MM.1S (cell line): ENCODE data around the gene ACOT9.
A peak's percentile ranks its signal among the peaks of the same experiment; 100 is the strongest.

Experiments used
- DNase-seq: peaks from one replicate; pipeline ENCODE4 v3.0.0-alpha.2; 2015
- H2AFZ ChIP-seq: fragments of 300-600 bp; sonication (generic); 2 replicates; pipeline ENCODE4 v1.6.0; 2016; ENCODE audit warnings: antibody characterized with exemption, low read length
- H3F3A ChIP-seq: fragments of 300-600 bp; sonication (generic); 2 replicates; pipeline ENCODE4 v1.6.1; 2016; ENCODE audit warnings: mild to moderate bottlenecking, antibody characterized with exemption, low read length, moderate library complexity, mixed read lengths; ENCODE audit not compliant: insufficient read depth
- H3K27ac ChIP-seq: fragments of 300-600 bp; sonication (generic); 2 replicates; pipeline ENCODE4 v1.5.1; 2016; ENCODE audit warnings: mild to moderate bottlenecking, low read length
- H3K27me3 ChIP-seq: fragments of 300-600 bp; sonication (generic); replicated peaks from 2 replicates; pipeline ENCODE4 v1.6.0; 2016; ENCODE audit warnings: low read length; ENCODE audit not compliant: insufficient read depth
- H3K36me3 ChIP-seq: fragments of 300-600 bp; sonication (generic); replicated peaks from 2 replicates; pipeline ENCODE4 v1.6.1; 2016; ENCODE audit warnings: mild to moderate bottlenecking, low read length, mixed read lengths; ENCODE audit not compliant: insufficient read depth
- H3K4me1 ChIP-seq: fragments of 300-600 bp; sonication (generic); 2 replicates; pipeline ENCODE4 v1.6.1; 2016; ENCODE audit warnings: low read length, mixed read lengths
- H3K4me2 ChIP-seq: fragments of 300-600 bp; sonication (generic); 2 replicates; pipeline ENCODE4 v1.6.0; 2016; ENCODE audit warnings: low read depth, low read length
- H3K4me3 ChIP-seq: fragments of 300-600 bp; sonication (generic); 2 replicates; pipeline ENCODE4 v1.5.1; 2016; ENCODE audit warnings: low read length, mixed read lengths
- H3K79me2 ChIP-seq: fragments of 300-600 bp; sonication (generic); 2 replicates; pipeline ENCODE4 v1.6.1; 2016; ENCODE audit warnings: mixed run types, low read length, mixed read lengths
- H3K9ac ChIP-seq: fragments of 300-600 bp; sonication (generic); 2 replicates; pipeline ENCODE4 v1.6.1; 2016; ENCODE audit warnings: low read length, mixed read lengths
- H3K9me2 ChIP-seq: fragments of 300-600 bp; sonication (generic); replicated peaks from 2 replicates; pipeline ENCODE4 v1.6.1; 2016; ENCODE audit warnings: mild to moderate bottlenecking, low read length, mixed read lengths; ENCODE audit not compliant: insufficient read depth
- H3K9me3 ChIP-seq: fragments of 300-600 bp; sonication (generic); replicated peaks from 2 replicates; pipeline ENCODE4 v1.6.1; 2016; ENCODE audit warnings: mild to moderate bottlenecking, low read length, mixed read lengths; ENCODE audit not compliant: insufficient read depth
- H4K20me1 ChIP-seq: fragments of 300-600 bp; sonication (generic); 2 replicates; pipeline ENCODE4 v1.6.1; 2016; ENCODE audit warnings: mild to moderate bottlenecking, low read length, moderate library complexity, mixed read lengths; ENCODE audit not compliant: insufficient read depth
- EZH2 ChIP-seq: fragments of 300-600 bp; sonication (generic); optimal IDR thresholded peaks from 2 replicates; pipeline ENCODE3; 2017; ENCODE audit warnings: low read depth, mild to moderate bottlenecking, antibody characterized with exemption, low read length, mixed read lengths
- EZH2phosphoT487 ChIP-seq: fragments of 300-600 bp; sonication (generic); IDR thresholded peaks from 2 replicates; pipeline ENCODE4 v1.6.1; 2018; ENCODE audit warnings: antibody characterized with exemption, low read length
- TF ChIP-seq, protein P1 (sequence below): fragments of 300-600 bp; sonication (generic); IDR thresholded peaks from 2 replicates; pipeline ENCODE4 v1.5.1; 2016; ENCODE audit warnings: antibody characterized with exemption, low read length, mixed read lengths

The ACOT9 gene

DNA sequence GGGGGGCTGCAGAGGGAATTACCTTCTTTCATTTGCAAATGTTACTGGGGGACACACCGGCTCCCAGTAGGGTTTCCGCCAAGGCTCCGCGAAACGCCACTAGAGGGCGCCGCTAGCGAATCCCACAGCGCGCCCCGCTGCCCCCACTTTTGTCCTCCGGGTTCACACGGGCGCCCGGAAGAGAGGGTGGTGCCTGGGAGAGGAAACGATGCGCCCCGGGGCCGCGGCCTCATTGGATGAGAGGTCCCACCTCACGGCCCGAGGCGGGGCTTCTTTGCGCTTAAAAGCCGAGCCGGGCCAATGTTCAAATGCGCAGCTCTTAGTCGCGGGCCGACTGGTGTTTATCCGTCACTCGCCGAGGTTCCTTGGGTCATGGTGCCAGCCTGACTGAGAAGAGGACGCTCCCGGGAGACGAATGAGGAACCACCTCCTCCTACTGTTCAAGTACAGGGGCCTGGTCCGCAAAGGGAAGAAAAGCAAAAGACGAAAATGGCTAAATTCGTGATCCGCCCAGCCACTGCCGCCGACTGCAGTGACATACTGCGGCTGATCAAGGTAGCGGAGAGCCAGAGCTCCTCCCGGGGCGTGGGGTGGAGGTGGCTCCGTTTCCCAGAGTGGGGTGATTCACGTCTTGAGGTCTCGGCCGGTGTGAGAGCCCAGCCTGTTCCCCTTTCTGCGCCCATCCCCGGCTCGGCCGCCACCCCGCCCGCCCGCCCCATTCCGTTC, 40.0 kb upstream of the ACOT9 start, which contains the start of gene SAT1:
TSS of gene SAT1 (plus strand) at position 311 of the 726 bp plus-strand sequence. CDS start at position 490, 179 bp downstream.
- Histone ChIP-seq H3K9me2 (no peaks in the 10 kb centered on the region), H3K9ac (peak within 1 kb of the TSS; percentile 79), H2AFZ (peak within 1 kb of the TSS; percentile 63; the same call in 1 of the 2 replicates), H3K27ac (peak within 1 kb of the TSS; percentile 90; the same call in 1 of the 2 replicates), H3K79me2 (no peaks in the 10 kb centered on the region; the same call in 1 of the 2 replicates), H3F3A (peaks cover 16% of the 10 kb centered on the region), H3K36me3 (no peaks in the 10 kb centered on the region), H3K4me1 (peaks cover 8% of the 10 kb centered on the region), H3K4me2 (peak within 1 kb of the TSS; percentile 88), H3K4me3 (peak within 1 kb of the TSS; percentile 84), H4K20me1 (no peaks in the 10 kb centered on the region), H3K9me3 (no peaks in the 10 kb centered on the region), H3K27me3 (no peaks in the 10 kb centered on the region)
- peak; percentile 93 for DNase-seq
- no peak for TF ChIP-seq EZH2
- TF ChIP-seq, protein P1, sequence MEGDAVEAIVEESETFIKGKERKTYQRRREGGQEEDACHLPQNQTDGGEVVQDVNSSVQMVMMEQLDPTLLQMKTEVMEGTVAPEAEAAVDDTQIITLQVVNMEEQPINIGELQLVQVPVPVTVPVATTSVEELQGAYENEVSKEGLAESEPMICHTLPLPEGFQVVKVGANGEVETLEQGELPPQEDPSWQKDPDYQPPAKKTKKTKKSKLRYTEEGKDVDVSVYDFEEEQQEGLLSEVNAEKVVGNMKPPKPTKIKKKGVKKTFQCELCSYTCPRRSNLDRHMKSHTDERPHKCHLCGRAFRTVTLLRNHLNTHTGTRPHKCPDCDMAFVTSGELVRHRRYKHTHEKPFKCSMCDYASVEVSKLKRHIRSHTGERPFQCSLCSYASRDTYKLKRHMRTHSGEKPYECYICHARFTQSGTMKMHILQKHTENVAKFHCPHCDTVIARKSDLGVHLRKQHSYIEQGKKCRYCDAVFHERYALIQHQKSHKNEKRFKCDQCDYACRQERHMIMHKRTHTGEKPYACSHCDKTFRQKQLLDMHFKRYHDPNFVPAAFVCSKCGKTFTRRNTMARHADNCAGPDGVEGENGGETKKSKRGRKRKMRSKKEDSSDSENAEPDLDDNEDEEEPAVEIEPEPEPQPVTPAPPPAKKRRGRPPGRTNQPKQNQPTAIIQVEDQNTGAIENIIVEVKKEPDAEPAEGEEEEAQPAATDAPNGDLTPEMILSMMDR = peak; percentile 61

DNA sequence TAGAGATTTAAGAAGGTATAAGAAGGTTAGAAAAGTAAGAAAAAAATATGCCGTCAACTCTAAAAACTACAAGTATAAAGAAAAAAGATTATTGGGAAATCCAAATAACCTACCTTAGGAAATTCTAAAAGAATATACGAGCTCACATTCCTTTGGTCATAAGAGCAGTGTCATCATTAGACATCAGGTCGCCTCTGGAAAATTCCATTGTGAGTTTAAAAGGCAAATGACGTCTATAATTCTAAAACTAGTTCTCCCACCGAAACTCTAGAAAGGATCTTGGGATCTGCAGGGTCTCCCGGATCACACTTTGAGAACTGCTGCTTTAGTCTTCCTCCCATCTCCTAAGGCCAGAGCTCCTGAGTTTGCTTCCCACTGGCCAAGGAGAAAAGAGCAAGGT, 39.4 kb upstream of the ACOT9 start:
- no peaks in the 10 kb centered on the region; the same call in 1 of the 2 replicates for H3K79me2 ChIP-seq
- no peak for DNase-seq
- H2AFZ ChIP-seq = peak overlapping the region; percentile 63; the same call in 1 of the 2 replicates
- H3K9me2 ChIP-seq = no peaks in the 10 kb centered on the region
- peak overlapping the region; percentile 55 for H3K4me2 ChIP-seq
- peak overlapping the region; percentile 90; the same call in 1 of the 2 replicates for H3K27ac ChIP-seq
- no peaks in the 10 kb centered on the region for H4K20me1 ChIP-seq
- H3K4me1 ChIP-seq = peaks cover 8% of the 10 kb centered on the region
- H3K9ac ChIP-seq = peak overlapping the region; percentile 32; the same call in 1 of the 2 replicates
- TF ChIP-seq, protein P1 = no peak
- TF ChIP-seq EZH2 (no peak), EZH2phosphoT487 (no peak)
- peaks cover 16% of the 10 kb centered on the region for H3F3A ChIP-seq
- H3K27me3 ChIP-seq = no peaks in the 10 kb centered on the region
- peak overlapping the region; percentile 46 for H3K4me3 ChIP-seq
- no peaks in the 10 kb centered on the region for H3K36me3 ChIP-seq
- H3K9me3 ChIP-seq = no peaks in the 10 kb centered on the region

DNA sequence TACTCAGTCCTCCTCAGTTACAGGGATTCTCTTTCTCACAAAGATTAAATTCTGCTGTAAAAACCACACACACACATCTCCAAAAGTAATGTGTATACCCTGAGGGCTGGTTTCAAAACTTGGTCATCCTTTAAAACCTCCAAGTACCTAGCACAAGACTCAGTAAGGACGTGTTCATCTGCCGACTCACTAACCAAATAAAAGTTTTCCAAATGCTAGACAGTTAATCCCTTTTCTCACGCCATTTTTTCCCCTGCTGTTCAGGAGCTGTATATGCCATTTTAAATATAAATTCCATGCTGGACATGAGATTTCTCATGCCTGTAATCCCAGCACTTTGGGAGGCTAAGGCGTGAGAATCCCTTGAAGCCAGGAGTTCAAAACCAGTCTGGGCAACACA, 35.9 kb upstream of the ACOT9 start:
- TF ChIP-seq EZH2phosphoT487 = no peak
- TF ChIP-seq, protein P1 = no peak
- no peak for TF ChIP-seq EZH2
- Histone ChIP-seq H3K36me3 (no peaks in the 10 kb centered on the region), H3K9me3 (no peaks in the 10 kb centered on the region), H2AFZ (no peak overlapping the region), H3K9me2 (no peaks in the 10 kb centered on the region), H3K27ac (no peak overlapping the region), H3K79me2 (no peaks in the 10 kb centered on the region; the same call in 1 of the 2 replicates), H3K4me1 (peaks cover 8% of the 10 kb centered on the region), H3F3A (peaks cover 16% of the 10 kb centered on the region), H3K9ac (no peak overlapping the region), H3K27me3 (no peaks in the 10 kb centered on the region), H3K4me2 (no peak overlapping the region), H3K4me3 (no peak overlapping the region), H4K20me1 (no peaks in the 10 kb centered on the region)
- no peak for DNase-seq
